GM19463 (cell line): ENCODE results near the gene TSPY3.
"Not testable (repeated sequence)": the region's sequence is repeated elsewhere in the genome, so short reads cannot be mapped to it uniquely, and the experiment has no call there.

ENCODE experiments used
- ATAC-seq: cut with Tn5 transposase; IDR thresholded peaks from one replicate; pipeline ENCODE4 v1.9.1; 2021; ENCODE audit warnings: mild to moderate bottlenecking, moderate library complexity; ENCODE audit not compliant: unreplicated experiment

The TSPY3 gene, protein sequence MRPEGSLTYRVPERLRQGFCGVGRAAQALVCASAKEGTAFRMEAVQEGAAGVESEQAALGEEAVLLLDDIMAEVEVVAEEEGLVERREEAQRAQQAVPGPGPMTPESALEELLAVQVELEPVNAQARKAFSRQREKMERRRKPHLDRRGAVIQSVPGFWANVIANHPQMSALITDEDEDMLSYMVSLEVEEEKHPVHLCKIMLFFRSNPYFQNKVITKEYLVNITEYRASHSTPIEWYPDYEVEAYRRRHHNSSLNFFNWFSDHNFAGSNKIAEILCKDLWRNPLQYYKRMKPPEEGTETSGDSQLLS

GRCh38 chrY:9398121-9398520, at the start of gene TSPY3:
Gene TSPY3, plus strand, starts transcription at chrY:9398421. Its CDS starts 46 bp downstream, at chrY:9398467.
- ATAC-seq: not testable (repeated sequence)

- ATAC-seq: not testable (repeated sequence)
These were observed 40.7 kb upstream of the TSPY3 start, which contains the start of gene TSPY8 for GRCh38 chrY:9357497-9357896. Gene TSPY8, plus strand, starts transcription at chrY:9357797. Its CDS starts 46 bp downstream, at chrY:9357843.

GRCh38 chrY:9396527-9396926, 1.7 kb upstream of the TSPY3 start:
- not testable (repeated sequence) for ATAC-seq
